NOMO-1 (cell line): ENCODE measurements around the gene KCNJ5.

Experiments used
- DNase-seq, 2 experiments: peaks; one replicate each; lab custom pipeline; 2025; ENCODE audit not compliant: unreplicated experiment in 2 of 2; lab: John Stamatoyannopoulos, UW

KCNJ5 gene

GRCh38 chr11:128946648-128947047 is 55.5 kb downstream of the KCNJ5 start:
- DNase-seq = no peak

- DNase-seq = no peak
Measured at GRCh38 chr11:128947773-128948172, 56.6 kb downstream of the KCNJ5 start.

- DNase-seq = no peak
Measured at GRCh38 chr11:128948583-128948982, 57.4 kb downstream of the KCNJ5 start.

GRCh38 chr11:128949791-128950454 is 58.8 kb downstream of the KCNJ5 start:
- DNase-seq = no peak

GRCh38 chr11:128953151-128953550 is 62.0 kb downstream of the KCNJ5 start:
- DNase-seq = no peak

- DNase-seq = no peak
Measured at GRCh38 chr11:128955636-128956035, 64.5 kb downstream of the KCNJ5 start.

- peak in 1 of 2 experiments; percentile 28 for DNase-seq
Measured at GRCh38 chr11:128956401-128957201, 65.4 kb downstream of the KCNJ5 start.

- no peak for DNase-seq
Measured at GRCh38 chr11:128957202-128957482, 66.0 kb downstream of the KCNJ5 start.

- DNase-seq = no peak
Measured at GRCh38 chr11:128961645-128962044, 70.5 kb downstream of the KCNJ5 start.

GRCh38 chr11:128962896-128963295 is 71.7 kb downstream of the KCNJ5 start:
- no peak for DNase-seq

GRCh38 chr11:128963744-128964325 is 72.7 kb downstream of the KCNJ5 start:
- DNase-seq = no peak

- no peak for DNase-seq
Measured at GRCh38 chr11:128964463-128964930, 73.3 kb downstream of the KCNJ5 start.

- DNase-seq = peak in 1 of 2 experiments; percentile 3
Measured at GRCh38 chr11:128965485-128965884, 74.3 kb downstream of the KCNJ5 start.

- DNase-seq = no peak
Measured at GRCh38 chr11:128967578-128967977, 76.4 kb downstream of the KCNJ5 start.

GRCh38 chr11:128968916-128969315 is 77.8 kb downstream of the KCNJ5 start:
- DNase-seq = no peak
